ENCODE data around the gene PAFAH1B1.
"Not testable (repeated sequence)": the region's sequence is repeated elsewhere in the genome, so short reads cannot be mapped to it uniquely, and the experiment has no call there.

PAFAH1B1 gene

GRCh38 chr17:2564877-2565276 is 28.6 kb upstream of the PAFAH1B1 start:
- peak; percentile 34 for DNase-seq
- no peak overlapping the region for H2BK5ac ChIP-seq (ENCODE audit: low read length)
- H3K23ac ChIP-seq (ENCODE audit: low read length) = no peak overlapping the region
- H4K5ac ChIP-seq (ENCODE audit: low read length) = no peak overlapping the region
- no peak overlapping the region for H2BK15ac ChIP-seq (replicated peaks; ENCODE audit: low read depth)
- H3K79me1 ChIP-seq (ENCODE audit: low read length) = no peaks in the 10 kb centered on the region
- no peak overlapping the region for H4K8ac ChIP-seq (ENCODE audit: low read depth, low read length)
- H2BK120ac ChIP-seq (ENCODE audit: low read depth, low read length) = no peak overlapping the region
- H3K79me2 ChIP-seq (ENCODE audit: control insufficient read depth, insufficient read depth, low read length) = no peaks in the 10 kb centered on the region
- no peaks in the 10 kb centered on the region for H3K27me3 ChIP-seq (ENCODE audit: insufficient read depth, low read length, poor library complexity)
- WGBS (ENCODE audit: extremely low coverage, insufficient coverage, low lambda C conversion rate) = no CpG with 5 or more reads among the region's 5 CpGs
- H3K56ac ChIP-seq (ENCODE audit: low read length) = no peak overlapping the region
- no peak overlapping the region for H3K18ac ChIP-seq (ENCODE audit: low read length)
- H3K4me2 ChIP-seq (ENCODE audit: low read length) = no peak overlapping the region
- no peak overlapping the region for H3K27ac ChIP-seq (ENCODE audit: low read depth, low read length)
- no peak overlapping the region for H3K9ac ChIP-seq (ENCODE audit: low read length)
- no peak overlapping the region for H2AK5ac ChIP-seq (ENCODE audit: low read length)
- H3K4me3 ChIP-seq (ENCODE audit: low read length) = no peak overlapping the region
- H3K4ac ChIP-seq (ENCODE audit: low read depth, low read length) = no peak overlapping the region
- H3K4me1 ChIP-seq (ENCODE audit: control insufficient read depth, low read depth, low read length) = no peaks in the 10 kb centered on the region
- H3K36me3 ChIP-seq (ENCODE audit: control insufficient read depth, insufficient read depth, low read length) = no peaks in the 10 kb centered on the region

DNA sequence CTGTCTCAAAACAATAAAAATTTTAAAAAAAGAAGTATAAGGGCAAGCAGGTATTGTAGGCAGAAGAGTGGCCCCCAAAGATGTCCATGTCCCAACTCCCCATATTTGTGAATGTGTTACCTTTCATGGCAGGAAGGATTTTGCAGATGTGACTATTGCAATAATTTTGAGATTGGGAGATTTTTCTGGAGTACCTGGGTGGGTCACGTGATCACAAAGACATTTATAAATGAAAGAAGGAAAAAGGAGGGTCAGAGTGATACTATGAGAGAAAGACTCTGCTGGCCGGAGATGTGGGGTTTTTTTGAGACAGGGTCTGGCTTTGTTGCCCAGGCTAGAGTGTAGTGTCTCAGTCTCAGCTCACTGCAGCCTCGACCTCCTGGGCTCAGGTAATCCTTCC is 27.4 kb upstream of the PAFAH1B1 start:
- Histone ChIP-seq H3K4me3 (ENCODE audit: low read length) (no peak overlapping the region), H2BK120ac (ENCODE audit: low read depth, low read length) (no peak overlapping the region), H3K36me3 (ENCODE audit: control insufficient read depth, insufficient read depth, low read length) (no peaks in the 10 kb centered on the region), H3K4me1 (ENCODE audit: control insufficient read depth, low read depth, low read length) (no peaks in the 10 kb centered on the region), H3K79me2 (ENCODE audit: control insufficient read depth, insufficient read depth, low read length) (no peaks in the 10 kb centered on the region), H3K4ac (ENCODE audit: low read depth, low read length) (no peak overlapping the region), H3K9ac (ENCODE audit: low read length) (no peak overlapping the region), H2BK15ac (replicated peaks; ENCODE audit: low read depth) (no peak overlapping the region), H3K79me1 (ENCODE audit: low read length) (no peaks in the 10 kb centered on the region), H2BK5ac (ENCODE audit: low read length) (no peak overlapping the region), H4K8ac (ENCODE audit: low read depth, low read length) (no peak overlapping the region), H3K27ac (ENCODE audit: low read depth, low read length) (no peak overlapping the region), H3K18ac (ENCODE audit: low read length) (no peak overlapping the region), H3K27me3 (ENCODE audit: insufficient read depth, low read length, poor library complexity) (no peaks in the 10 kb centered on the region), H3K4me2 (ENCODE audit: low read length) (no peak overlapping the region), H4K5ac (ENCODE audit: low read length) (no peak overlapping the region), H3K56ac (ENCODE audit: low read length) (no peak overlapping the region), H3K23ac (ENCODE audit: low read length) (no peak overlapping the region), H2AK5ac (ENCODE audit: low read length) (no peak overlapping the region)
- no peak for DNase-seq
- WGBS (ENCODE audit: extremely low coverage, insufficient coverage, low lambda C conversion rate) = no CpG with 5 or more reads among the region's 3 CpGs

GRCh38 chr17:2571523-2572303 is 21.7 kb upstream of the PAFAH1B1 start:
- no peaks in the 10 kb centered on the region for H3K36me3 ChIP-seq (ENCODE audit: control insufficient read depth, insufficient read depth, low read length)
- DNase-seq = no peak
- H3K27ac ChIP-seq (ENCODE audit: low read depth, low read length) = no peak overlapping the region
- H2AK5ac ChIP-seq (ENCODE audit: low read length) = no peak overlapping the region
- no peaks in the 10 kb centered on the region for H3K4me1 ChIP-seq (ENCODE audit: control insufficient read depth, low read depth, low read length)
- H2BK15ac ChIP-seq (replicated peaks; ENCODE audit: low read depth) = no peak overlapping the region
- H3K9ac ChIP-seq (ENCODE audit: low read length) = no peak overlapping the region
- no peak overlapping the region for H2BK5ac ChIP-seq (ENCODE audit: low read length)
- no peak overlapping the region for H3K18ac ChIP-seq (ENCODE audit: low read length)
- no CpG with 5 or more reads among the region's 4 CpGs for WGBS (ENCODE audit: extremely low coverage, insufficient coverage, low lambda C conversion rate)
- H3K79me1 ChIP-seq (ENCODE audit: low read length) = no peaks in the 10 kb centered on the region
- H3K4me3 ChIP-seq (ENCODE audit: low read length) = no peak overlapping the region
- no peak overlapping the region for H3K4me2 ChIP-seq (ENCODE audit: low read length)
- H4K8ac ChIP-seq (ENCODE audit: low read depth, low read length) = no peak overlapping the region
- no peaks in the 10 kb centered on the region for H3K79me2 ChIP-seq (ENCODE audit: control insufficient read depth, insufficient read depth, low read length)
- H3K23ac ChIP-seq (ENCODE audit: low read length) = no peak overlapping the region
- H4K5ac ChIP-seq (ENCODE audit: low read length) = no peak overlapping the region
- no peaks in the 10 kb centered on the region for H3K27me3 ChIP-seq (ENCODE audit: insufficient read depth, low read length, poor library complexity)
- H2BK120ac ChIP-seq (ENCODE audit: low read depth, low read length) = no peak overlapping the region
- no peak overlapping the region for H3K56ac ChIP-seq (ENCODE audit: low read length)
- H3K4ac ChIP-seq (ENCODE audit: low read depth, low read length) = no peak overlapping the region

DNA sequence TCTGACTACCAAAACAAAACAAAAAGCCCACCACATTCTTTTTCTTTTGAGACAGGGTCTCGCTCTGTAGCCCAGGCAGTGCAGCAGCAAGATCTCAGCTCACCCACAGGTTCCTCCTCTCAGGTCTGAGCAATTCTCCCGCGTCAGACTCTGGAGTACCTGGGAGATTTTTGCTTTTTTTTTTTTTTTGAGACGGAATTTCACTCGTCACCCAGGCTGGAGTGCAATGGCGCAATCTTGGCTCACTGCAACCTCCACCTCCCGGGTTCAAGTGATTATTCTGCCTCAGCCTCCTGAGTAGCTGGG is 21.2 kb upstream of the PAFAH1B1 start:
- not testable (repeated sequence) for H3K4me3 ChIP-seq (ENCODE audit: low read length); H3K56ac ChIP-seq (ENCODE audit: low read length); H3K18ac ChIP-seq (ENCODE audit: low read length); H3K27ac ChIP-seq (ENCODE audit: low read depth, low read length); H3K27me3 ChIP-seq (ENCODE audit: insufficient read depth, low read length, poor library complexity); H3K23ac ChIP-seq (ENCODE audit: low read length); H3K4me2 ChIP-seq (ENCODE audit: low read length); H2AK5ac ChIP-seq (ENCODE audit: low read length); H2BK120ac ChIP-seq (ENCODE audit: low read depth, low read length); H3K36me3 ChIP-seq (ENCODE audit: control insufficient read depth, insufficient read depth, low read length); H3K79me2 ChIP-seq (ENCODE audit: control insufficient read depth, insufficient read depth, low read length); H3K4ac ChIP-seq (ENCODE audit: low read depth, low read length); H2BK15ac ChIP-seq (replicated peaks; ENCODE audit: low read depth); DNase-seq; H2BK5ac ChIP-seq (ENCODE audit: low read length); H3K9ac ChIP-seq (ENCODE audit: low read length); H4K8ac ChIP-seq (ENCODE audit: low read depth, low read length); H4K5ac ChIP-seq (ENCODE audit: low read length); H3K4me1 ChIP-seq (ENCODE audit: control insufficient read depth, low read depth, low read length); H3K79me1 ChIP-seq (ENCODE audit: low read length)
- no CpG with 5 or more reads among the region's 7 CpGs for WGBS (ENCODE audit: extremely low coverage, insufficient coverage, low lambda C conversion rate)

DNA sequence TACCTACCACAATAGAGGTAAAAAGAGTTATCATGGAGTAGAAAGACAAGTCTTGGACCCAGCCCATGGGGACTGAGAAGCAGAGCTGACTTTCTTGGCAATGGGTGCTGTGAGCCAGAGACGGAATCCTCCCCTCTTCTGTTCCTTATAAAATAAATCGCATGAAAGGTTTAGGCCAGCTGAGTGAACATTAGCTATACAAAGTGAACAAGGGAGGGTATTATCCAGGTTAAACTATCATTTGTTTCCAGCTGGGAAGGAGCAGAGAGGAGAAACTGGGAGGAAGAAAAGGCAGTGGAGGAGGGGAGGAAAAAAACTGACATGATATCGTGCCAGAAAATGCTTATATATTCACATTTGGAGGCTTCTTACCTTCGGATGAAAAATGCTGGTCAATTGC is 13.3 kb upstream of the PAFAH1B1 start:
- no peak overlapping the region for H3K56ac ChIP-seq (ENCODE audit: low read length)
- no peak overlapping the region for H2BK120ac ChIP-seq (ENCODE audit: low read depth, low read length)
- no peak overlapping the region for H3K4me2 ChIP-seq (ENCODE audit: low read length)
- H3K79me1 ChIP-seq (ENCODE audit: low read length) = no peaks in the 10 kb centered on the region
- H2BK5ac ChIP-seq (ENCODE audit: low read length) = no peak overlapping the region
- WGBS (ENCODE audit: extremely low coverage, insufficient coverage, low lambda C conversion rate) = no CpG with 5 or more reads among the region's 4 CpGs
- H3K18ac ChIP-seq (ENCODE audit: low read length) = no peak overlapping the region
- H3K27me3 ChIP-seq (ENCODE audit: insufficient read depth, low read length, poor library complexity) = no peaks in the 10 kb centered on the region
- H4K8ac ChIP-seq (ENCODE audit: low read depth, low read length) = no peak overlapping the region
- H3K36me3 ChIP-seq (ENCODE audit: control insufficient read depth, insufficient read depth, low read length) = no peaks in the 10 kb centered on the region
- no peaks in the 10 kb centered on the region for H3K79me2 ChIP-seq (ENCODE audit: control insufficient read depth, insufficient read depth, low read length)
- no peak overlapping the region for H3K4ac ChIP-seq (ENCODE audit: low read depth, low read length)
- H3K27ac ChIP-seq (ENCODE audit: low read depth, low read length) = no peak overlapping the region
- no peaks in the 10 kb centered on the region for H3K4me1 ChIP-seq (ENCODE audit: control insufficient read depth, low read depth, low read length)
- no peak overlapping the region for H3K9ac ChIP-seq (ENCODE audit: low read length)
- H2AK5ac ChIP-seq (ENCODE audit: low read length) = no peak overlapping the region
- DNase-seq = no peak
- H2BK15ac ChIP-seq (replicated peaks; ENCODE audit: low read depth) = no peak overlapping the region
- no peak overlapping the region for H3K4me3 ChIP-seq (ENCODE audit: low read length)
- H3K23ac ChIP-seq (ENCODE audit: low read length) = no peak overlapping the region
- no peak overlapping the region for H4K5ac ChIP-seq (ENCODE audit: low read length)

DNA sequence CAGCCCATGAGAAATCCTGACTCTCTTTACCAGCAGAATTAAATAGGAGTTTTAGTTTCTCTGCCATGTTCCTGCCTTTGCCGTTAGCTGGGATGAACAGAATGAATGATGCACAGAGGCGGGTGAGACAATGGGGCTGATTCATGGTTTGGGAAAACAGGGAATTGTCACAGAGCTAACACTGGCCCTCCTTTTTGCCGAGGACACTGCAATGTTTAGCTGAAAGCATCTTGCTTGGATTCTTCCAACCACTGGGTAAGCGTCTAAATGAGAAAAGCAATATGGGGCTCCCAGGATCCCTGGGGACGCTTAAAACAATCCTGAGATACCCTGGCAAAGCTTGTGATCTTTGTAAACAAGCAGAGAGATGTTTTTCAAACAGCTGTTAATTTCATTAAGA is 12.8 kb upstream of the PAFAH1B1 start:
- no CpG with 5 or more reads among the region's 5 CpGs for WGBS (ENCODE audit: extremely low coverage, insufficient coverage, low lambda C conversion rate)
- no peaks in the 10 kb centered on the region for H3K27me3 ChIP-seq (ENCODE audit: insufficient read depth, low read length, poor library complexity)
- H3K23ac ChIP-seq (ENCODE audit: low read length) = no peak overlapping the region
- H2BK15ac ChIP-seq (replicated peaks; ENCODE audit: low read depth) = no peak overlapping the region
- H3K36me3 ChIP-seq (ENCODE audit: control insufficient read depth, insufficient read depth, low read length) = no peaks in the 10 kb centered on the region
- no peak overlapping the region for H4K8ac ChIP-seq (ENCODE audit: low read depth, low read length)
- no peak overlapping the region for H3K27ac ChIP-seq (ENCODE audit: low read depth, low read length)
- no peak overlapping the region for H2BK120ac ChIP-seq (ENCODE audit: low read depth, low read length)
- H3K4me1 ChIP-seq (ENCODE audit: control insufficient read depth, low read depth, low read length) = no peaks in the 10 kb centered on the region
- H3K4ac ChIP-seq (ENCODE audit: low read depth, low read length) = no peak overlapping the region
- no peak overlapping the region for H3K4me3 ChIP-seq (ENCODE audit: low read length)
- H3K79me1 ChIP-seq (ENCODE audit: low read length) = no peaks in the 10 kb centered on the region
- H3K79me2 ChIP-seq (ENCODE audit: control insufficient read depth, insufficient read depth, low read length) = no peaks in the 10 kb centered on the region
- no peak for DNase-seq
- no peak overlapping the region for H4K5ac ChIP-seq (ENCODE audit: low read length)
- H3K56ac ChIP-seq (ENCODE audit: low read length) = peak overlapping the region; percentile 49
- no peak overlapping the region for H3K4me2 ChIP-seq (ENCODE audit: low read length)
- H2AK5ac ChIP-seq (ENCODE audit: low read length) = no peak overlapping the region
- no peak overlapping the region for H3K18ac ChIP-seq (ENCODE audit: low read length)
- H2BK5ac ChIP-seq (ENCODE audit: low read length) = no peak overlapping the region
- no peak overlapping the region for H3K9ac ChIP-seq (ENCODE audit: low read length)

Data from mesendoderm (in vitro differentiated cells).